ENCODE results near the gene DSCAML1.

GRCh38 chr11:117770061-117770460 lies 27.0 kb downstream of the DSCAML1 start:
- TF ChIP-seq CTCF (IDR thresholded peaks at IDR 0.05) (no peak), POLR2A (IDR thresholded peaks at IDR 0.05) (no peak), EP300 (IDR thresholded peaks at IDR 0.05) (no peak), POLR2AphosphoS5 (IDR thresholded peaks at IDR 0.05) (no peak)

All from upper lobe of left lung (tissue), 4 donors.